K562 (cell line): Measurements from ENCODE around the gene BCL2L13. TPM values are rescaled to one million over a fixed set of nuclear protein-coding genes. Genes with fewer than 3 reads are reported as not detected.

Experiments
- FOXK1 ChIP-seq: sonication (generic); formaldehyde crosslinking; IDR thresholded peaks from 2 replicates; pipeline ENCODE4 v1.8.0; 2022; ENCODE audit warnings: missing genetic modification reagents, mild to moderate bottlenecking, borderline replicate concordance
- HNRNPLL ChIP-seq: fragments of 200-400 bp; formaldehyde crosslinking; IDR thresholded peaks from 2 replicates; pipeline ENCODE4 v1.6.1; 2017; ENCODE audit warnings: low read length, low read depth, mild to moderate bottlenecking; ENCODE audit not compliant: poor library complexity, severe bottlenecking
- LCOR ChIP-seq: sonication (generic); formaldehyde crosslinking; IDR thresholded peaks from 2 replicates; pipeline ENCODE4 v1.8.0; 2022; ENCODE audit warnings: mild to moderate bottlenecking, missing genetic modification reagents
- MEF2D ChIP-seq: conservative IDR thresholded peaks from 2 replicates; pipeline ENCODE4 v1.6.1; 2016; ENCODE audit warnings: low read depth, missing genetic modification characterization, missing compliant biosample characterization
- NCOR1 ChIP-seq: fragments of 450-650 bp; IDR thresholded peaks from 2 replicates; pipeline ENCODE4 v1.6.1; 2016; ENCODE audit warnings: mild to moderate bottlenecking, moderate library complexity
- POU5F1 ChIP-seq: fragments of 150-350 bp; IDR thresholded peaks from 2 replicates; pipeline ENCODE4 v1.6.1; 2014; ENCODE audit warnings: borderline replicate concordance, low read length, low read depth, mild to moderate bottlenecking; ENCODE audit not compliant: partially characterized antibody
- SNRNP70 ChIP-seq: fragments of 200-400 bp; formaldehyde crosslinking; optimal IDR thresholded peaks from 2 replicates; pipeline ENCODE3; 2017; ENCODE audit warnings: low read depth, low read length
- SP1 ChIP-seq: sonication (generic); formaldehyde crosslinking; IDR thresholded peaks from 2 replicates; pipeline ENCODE4 v1.8.1; 2022; ENCODE audit warnings: mild to moderate bottlenecking, missing genetic modification reagents
- ZBED1 ChIP-seq: IDR thresholded peaks from 2 replicates; pipeline ENCODE4 v1.6.1; 2014
- ZNF133 ChIP-seq: fragments of 250-450 bp; sonication (Bioruptor Pico); IDR thresholded peaks from 2 replicates; pipeline ENCODE4 v1.4.0; 2020; ENCODE audit warnings: mild to moderate bottlenecking
- ZNF24 ChIP-seq: fragments of 450-650 bp; IDR thresholded peaks from 2 replicates; pipeline ENCODE4 v1.6.1; 2016
- polyA plus RNA-seq, 8 experiments: library from polyadenylated mRNA; depleted of rRNA in 4 of 8; stranded (reverse) in 5 of 8; unstranded in 3 of 8; fragments of >200 nt; fragmentation: Nextera tagmentation in 2 of 8; fragmentation: Illumina TruSeq in 1 of 8; extraction: Ambion mirVana in 2 of 8; extraction: Trizol in 1 of 8; gene quantifications; 2 replicates each; pipeline versions ENCODE4 v1.2.1 to v1.2.3, GENCODE V29; 2011 to 2014; ENCODE audit warnings: inconsistent platforms in 1 of 8, missing spikeins in 1 of 8
- total RNA-seq, 7 experiments: library from RNA; depleted of rRNA in 6 of 7; stranded (reverse); fragments of >200 nt in 6 of 7; fragmentation: Illumina TruSeq in 2 of 7; extraction: Trizol in 2 of 7; gene quantifications; 2 replicates each; pipeline versions ENCODE4 v1.2.1 to v1.2.3, GENCODE V29; 2011 to 2021; ENCODE audit warnings: low replicate concordance in 1 of 7
- TF ChIP-seq, protein P1 (sequence below): fragments of 450-650 bp; IDR thresholded peaks from 2 replicates; pipeline ENCODE4 v1.6.1; 2016; ENCODE audit warnings: low read depth, mild to moderate bottlenecking, moderate library complexity
- TF ChIP-seq, protein P2 (sequence below): sonication (generic); formaldehyde crosslinking; IDR thresholded peaks from 2 replicates; pipeline ENCODE4 v1.5.0; 2020; ENCODE audit warnings: missing genetic modification reagents
- TF ChIP-seq, protein P3 (sequence below): sonication (generic); formaldehyde crosslinking; IDR thresholded peaks from 2 replicates; pipeline ENCODE4 v1.8.0; 2022; ENCODE audit warnings: mild to moderate bottlenecking, missing genetic modification reagents
- TF ChIP-seq, protein P4 (sequence below): fragments of 450-650 bp; IDR thresholded peaks from 2 replicates; pipeline ENCODE4 v1.6.1; 2016; ENCODE audit warnings: low read depth
- TF ChIP-seq, protein P5 (sequence below): fragments of 250-450 bp; sonication (Bioruptor Pico); IDR thresholded peaks from 2 replicates; pipeline ENCODE4 v1.5.0; 2020; ENCODE audit warnings: mild to moderate bottlenecking, borderline replicate concordance

Gene BCL2L13
- total and polyA plus RNA-seq, 9 of the 15 experiments (the other 6 are each of a cell fraction or from before 2014, with no cell fraction given) = 41.5 to 63.4 (median 56.5) TPM

DNA sequence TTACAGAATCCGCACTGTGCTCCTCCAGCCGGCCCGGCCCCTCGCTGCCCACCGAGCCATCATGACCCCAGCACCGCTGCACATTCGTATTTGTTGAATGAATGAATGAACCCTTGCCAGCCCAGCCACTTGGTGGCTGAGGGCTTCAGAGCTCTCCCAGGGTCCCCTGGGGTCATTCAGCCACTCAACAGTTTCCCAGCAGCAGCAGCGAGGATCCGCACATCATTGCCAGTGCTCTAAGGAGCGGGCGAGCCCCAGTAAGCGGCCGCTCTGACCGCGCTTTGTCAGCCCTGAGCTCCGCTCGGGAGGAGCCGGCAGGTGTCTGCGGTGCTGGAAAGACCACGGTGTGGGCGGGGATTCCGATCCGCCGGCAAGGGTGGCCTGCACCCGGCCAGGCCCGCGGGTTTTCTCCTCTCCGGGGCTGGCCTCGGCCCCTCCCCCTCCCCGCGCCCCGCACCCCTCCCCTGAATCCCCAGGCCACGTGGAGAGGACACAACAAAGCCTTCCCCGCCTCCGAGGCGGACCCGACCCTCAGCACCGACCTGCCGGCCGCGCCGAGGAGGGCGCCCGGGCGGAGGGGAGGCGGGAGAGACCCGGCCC lies 135.1 kb downstream of the BCL2L13 start (continued):
- TF ChIP-seq, protein P1, sequence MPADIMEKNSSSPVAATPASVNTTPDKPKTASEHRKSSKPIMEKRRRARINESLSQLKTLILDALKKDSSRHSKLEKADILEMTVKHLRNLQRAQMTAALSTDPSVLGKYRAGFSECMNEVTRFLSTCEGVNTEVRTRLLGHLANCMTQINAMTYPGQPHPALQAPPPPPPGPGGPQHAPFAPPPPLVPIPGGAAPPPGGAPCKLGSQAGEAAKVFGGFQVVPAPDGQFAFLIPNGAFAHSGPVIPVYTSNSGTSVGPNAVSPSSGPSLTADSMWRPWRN = no peak
- TF ChIP-seq LCOR (CRISPR knock-in tag) (no peak), NCOR1 (no peak), FOXK1 (no peak), SP1 (CRISPR knock-in tag) (no peak), HNRNPLL (no peak), POU5F1 (no peak), SNRNP70 (no peak), ZNF133 (CRISPR knock-in tag) (no peak), ZBED1 (no peak), MEF2D (tag) (no peak), ZNF24 (peak; percentile 58; the same call in 1 of the 2 replicates)
- TF ChIP-seq, protein P2, sequence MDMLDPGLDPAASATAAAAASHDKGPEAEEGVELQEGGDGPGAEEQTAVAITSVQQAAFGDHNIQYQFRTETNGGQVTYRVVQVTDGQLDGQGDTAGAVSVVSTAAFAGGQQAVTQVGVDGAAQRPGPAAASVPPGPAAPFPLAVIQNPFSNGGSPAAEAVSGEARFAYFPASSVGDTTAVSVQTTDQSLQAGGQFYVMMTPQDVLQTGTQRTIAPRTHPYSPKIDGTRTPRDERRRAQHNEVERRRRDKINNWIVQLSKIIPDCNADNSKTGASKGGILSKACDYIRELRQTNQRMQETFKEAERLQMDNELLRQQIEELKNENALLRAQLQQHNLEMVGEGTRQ (CRISPR knock-in tag) = 0 out of 2 replicates have a peak, but pooled peaks have one; percentile 17
- TF ChIP-seq, protein P3, sequence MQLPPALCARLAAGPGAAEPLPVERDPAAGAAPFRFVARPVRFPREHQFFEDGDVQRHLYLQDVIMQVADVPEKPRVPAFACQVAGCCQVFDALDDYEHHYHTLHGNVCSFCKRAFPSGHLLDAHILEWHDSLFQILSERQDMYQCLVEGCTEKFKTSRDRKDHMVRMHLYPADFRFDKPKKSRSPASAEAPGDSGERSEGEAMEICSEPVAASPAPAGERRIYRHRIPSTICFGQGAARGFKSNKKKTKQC (CRISPR knock-in tag) = no peak
- TF ChIP-seq, protein P4, sequence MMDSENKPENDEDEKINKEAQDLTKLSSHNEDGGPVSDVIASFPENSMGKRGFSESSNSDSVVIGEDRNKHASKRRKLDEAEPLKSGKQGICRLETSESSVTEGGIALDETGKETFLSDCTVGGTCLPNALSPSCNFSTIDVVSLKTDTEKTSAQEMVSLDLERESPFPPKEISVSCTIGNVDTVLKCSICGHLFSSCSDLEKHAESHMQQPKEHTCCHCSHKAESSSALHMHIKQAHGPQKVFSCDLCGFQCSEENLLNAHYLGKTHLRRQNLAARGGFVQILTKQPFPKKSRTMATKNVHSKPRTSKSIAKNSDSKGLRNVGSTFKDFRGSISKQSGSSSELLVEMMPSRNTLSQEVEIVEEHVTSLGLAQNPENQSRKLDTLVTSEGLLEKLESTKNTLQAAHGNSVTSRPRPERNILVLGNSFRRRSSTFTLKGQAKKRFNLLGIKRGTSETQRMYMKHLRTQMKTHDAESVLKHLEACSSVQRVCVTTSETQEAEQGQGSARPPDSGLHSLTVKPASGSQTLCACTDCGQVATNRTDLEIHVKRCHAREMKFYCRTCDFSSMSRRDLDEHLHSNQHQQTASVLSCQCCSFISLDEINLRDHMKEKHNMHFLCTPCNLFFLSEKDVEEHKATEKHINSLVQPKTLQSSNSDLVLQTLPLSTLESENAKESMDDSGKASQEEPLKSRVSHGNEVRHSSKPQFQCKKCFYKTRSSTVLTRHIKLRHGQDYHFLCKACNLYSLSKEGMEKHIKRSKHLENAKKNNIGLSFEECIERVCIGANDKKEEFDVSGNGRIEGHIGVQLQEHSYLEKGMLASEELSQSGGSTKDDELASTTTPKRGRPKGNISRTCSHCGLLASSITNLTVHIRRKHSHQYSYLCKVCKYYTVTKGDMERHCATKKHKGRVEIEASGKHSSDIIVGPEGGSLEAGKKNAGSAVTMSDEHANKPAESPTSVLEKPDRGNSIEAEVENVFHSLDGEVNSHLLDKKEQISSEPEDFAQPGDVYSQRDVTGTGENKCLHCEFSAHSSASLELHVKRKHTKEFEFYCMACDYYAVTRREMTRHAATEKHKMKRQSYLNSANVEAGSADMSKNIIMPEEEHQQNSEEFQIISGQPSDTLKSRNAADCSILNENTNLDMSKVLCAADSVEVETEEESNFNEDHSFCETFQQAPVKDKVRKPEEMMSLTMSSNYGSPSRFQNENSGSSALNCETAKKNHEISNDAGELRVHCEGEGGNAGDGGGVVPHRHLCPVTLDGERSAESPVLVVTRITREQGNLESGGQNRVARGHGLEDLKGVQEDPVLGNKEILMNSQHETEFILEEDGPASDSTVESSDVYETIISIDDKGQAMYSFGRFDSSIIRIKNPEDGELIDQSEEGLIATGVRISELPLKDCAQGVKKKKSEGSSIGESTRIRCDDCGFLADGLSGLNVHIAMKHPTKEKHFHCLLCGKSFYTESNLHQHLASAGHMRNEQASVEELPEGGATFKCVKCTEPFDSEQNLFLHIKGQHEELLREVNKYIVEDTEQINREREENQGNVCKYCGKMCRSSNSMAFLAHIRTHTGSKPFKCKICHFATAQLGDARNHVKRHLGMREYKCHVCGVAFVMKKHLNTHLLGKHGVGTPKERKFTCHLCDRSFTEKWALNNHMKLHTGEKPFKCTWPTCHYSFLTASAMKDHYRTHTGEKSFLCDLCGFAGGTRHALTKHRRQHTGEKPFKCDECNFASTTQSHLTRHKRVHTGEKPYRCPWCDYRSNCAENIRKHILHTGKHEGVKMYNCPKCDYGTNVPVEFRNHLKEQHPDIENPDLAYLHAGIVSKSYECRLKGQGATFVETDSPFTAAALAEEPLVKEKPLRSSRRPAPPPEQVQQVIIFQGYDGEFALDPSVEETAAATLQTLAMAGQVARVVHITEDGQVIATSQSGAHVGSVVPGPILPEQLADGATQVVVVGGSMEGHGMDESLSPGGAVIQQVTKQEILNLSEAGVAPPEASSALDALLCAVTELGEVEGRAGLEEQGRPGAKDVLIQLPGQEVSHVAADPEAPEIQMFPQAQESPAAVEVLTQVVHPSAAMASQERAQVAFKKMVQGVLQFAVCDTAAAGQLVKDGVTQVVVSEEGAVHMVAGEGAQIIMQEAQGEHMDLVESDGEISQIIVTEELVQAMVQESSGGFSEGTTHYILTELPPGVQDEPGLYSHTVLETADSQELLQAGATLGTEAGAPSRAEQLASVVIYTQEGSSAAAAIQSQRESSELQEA = no peak
- TF ChIP-seq, protein P5, sequence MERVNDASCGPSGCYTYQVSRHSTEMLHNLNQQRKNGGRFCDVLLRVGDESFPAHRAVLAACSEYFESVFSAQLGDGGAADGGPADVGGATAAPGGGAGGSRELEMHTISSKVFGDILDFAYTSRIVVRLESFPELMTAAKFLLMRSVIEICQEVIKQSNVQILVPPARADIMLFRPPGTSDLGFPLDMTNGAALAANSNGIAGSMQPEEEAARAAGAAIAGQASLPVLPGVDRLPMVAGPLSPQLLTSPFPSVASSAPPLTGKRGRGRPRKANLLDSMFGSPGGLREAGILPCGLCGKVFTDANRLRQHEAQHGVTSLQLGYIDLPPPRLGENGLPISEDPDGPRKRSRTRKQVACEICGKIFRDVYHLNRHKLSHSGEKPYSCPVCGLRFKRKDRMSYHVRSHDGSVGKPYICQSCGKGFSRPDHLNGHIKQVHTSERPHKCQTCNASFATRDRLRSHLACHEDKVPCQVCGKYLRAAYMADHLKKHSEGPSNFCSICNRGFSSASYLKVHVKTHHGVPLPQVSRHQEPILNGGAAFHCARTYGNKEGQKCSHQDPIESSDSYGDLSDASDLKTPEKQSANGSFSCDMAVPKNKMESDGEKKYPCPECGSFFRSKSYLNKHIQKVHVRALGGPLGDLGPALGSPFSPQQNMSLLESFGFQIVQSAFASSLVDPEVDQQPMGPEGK (CRISPR knock-in tag) = no peak
